Tibial artery (tissue), 4 donors: ENCODE results near the gene SF1.
"Not testable (repeated sequence)": the region's sequence is repeated elsewhere in the genome, so short reads cannot be mapped to it uniquely, and the experiment has no call there.

Experiments used
- DNase-seq, 2 donors: peaks; one replicate each; pipeline ENCODE4 v3.0.0-alpha.2; 2019
- H3K27ac ChIP-seq, 2 donors: fragments of 200-600 bp; sonication (generic) in 1 of 2; 1 replicate in 1 of 2; 2 replicates in 1 of 2; pipeline ENCODE4 v1.5.1; 2018 to 2019; ENCODE audit warnings: mild to moderate bottlenecking in 1 of 2
- H3K27me3 ChIP-seq, 2 donors: fragments of 200-600 bp; sonication (generic) in 1 of 2; one replicate each; pipeline versions ENCODE4 v1.5.1 to v1.6.0; 2016 to 2019
- H3K36me3 ChIP-seq, 3 donors: fragments of 200-600 bp; sonication (generic) in 2 of 3; one replicate each; pipeline ENCODE4 v1.5.1; 2016 to 2019; ENCODE audit warnings: mild to moderate bottlenecking in 2 of 3
- H3K4me1 ChIP-seq, 4 donors: fragments of 200-600 bp; sonication (generic) in 2 of 4; 1 replicate in 3 of 4; 2 replicates in 1 of 4; pipeline ENCODE4 v1.5.1; 2016 to 2019
- H3K4me3 ChIP-seq, 2 donors: fragments of 200-600 bp; sonication (generic) in 1 of 2; 1 replicate in 1 of 2; 2 replicates in 1 of 2; pipeline ENCODE4 v1.5.1; 2018 to 2019; ENCODE audit warnings: mild to moderate bottlenecking in 2 of 2
- H3K9me3 ChIP-seq, 3 donors: fragments of 200-600 bp; sonication (generic) in 1 of 3; one replicate each; pipeline ENCODE4 v1.5.1; 2016 to 2019
- CTCF ChIP-seq, 2 experiments: fragments of 200-600 bp in 1 of 2; fragments of 450-650 bp in 1 of 2; IDR thresholded peaks; one replicate each; pipeline ENCODE4 v1.5.1; 2017 to 2019; ENCODE audit warnings: antibody characterized with exemption in 2 of 2, mild to moderate bottlenecking in 1 of 2, moderate library complexity in 1 of 2
- intact Hi-C: fragments of 100-400 bp; cut with DNase I; formaldehyde crosslinking; loops from one replicate; pipeline ENCODE4 v1.15.0; 2023; ENCODE audit warnings: low total_unique reads

SF1 gene

GRCh38 chr11:64817476-64817875, 39.1 kb upstream of the SF1 start:
- no peaks in the 10 kb centered on the region for H3K27me3 ChIP-seq
- no peak for DNase-seq
- no peak overlapping the region for H3K4me3 ChIP-seq
- H3K4me1 ChIP-seq: no peaks in the 10 kb centered on the region
- intact Hi-C loops: no loop called here
- H3K27ac ChIP-seq: no peak overlapping the region
- TF ChIP-seq CTCF (IDR thresholded peaks at IDR 0.05): no peak
- no peaks in the 10 kb centered on the region for H3K36me3 ChIP-seq
- no peaks in the 10 kb centered on the region for H3K9me3 ChIP-seq

- DNase-seq, H3K4me1 ChIP-seq, H3K9me3 ChIP-seq, H3K4me3 ChIP-seq, intact Hi-C loops, H3K27ac ChIP-seq, H3K27me3 ChIP-seq, H3K36me3 ChIP-seq: not testable (repeated sequence)
Measured at GRCh38 chr11:64815433-64815832, 37.1 kb upstream of the SF1 start.

- H3K36me3 ChIP-seq: no peaks in the 10 kb centered on the region
- intact Hi-C loops: no loop called here
- no peak overlapping the region for H3K27ac ChIP-seq
- no peaks in the 10 kb centered on the region for H3K9me3 ChIP-seq
- peaks cover 0 to 5% (median 3%) of the 10 kb centered on the region in 4 donors for H3K4me1 ChIP-seq
- no peaks in the 10 kb centered on the region for H3K27me3 ChIP-seq
- no peak overlapping the region for H3K4me3 ChIP-seq
- TF ChIP-seq CTCF (IDR thresholded peaks at IDR 0.05): no peak
- no peak for DNase-seq
Measured at GRCh38 chr11:64814712-64815187, 36.4 kb upstream of the SF1 start.

GRCh38 chr11:64813826-64814225, 35.5 kb upstream of the SF1 start:
- Histone ChIP-seq H3K27ac (no peak overlapping the region), H3K4me3 (no peak overlapping the region), H3K36me3 (no peaks in the 10 kb centered on the region), H3K9me3 (no peaks in the 10 kb centered on the region), H3K4me1 (peaks cover 0 to 14% (median 9%) of the 10 kb centered on the region in 4 donors), H3K27me3 (no peaks in the 10 kb centered on the region)
- DNase-seq: no peak
- intact Hi-C loops: no loop called here
- no peak for TF ChIP-seq CTCF (IDR thresholded peaks at IDR 0.05)

- DNase-seq: peak in 1 of 2 donors; percentile 29
- H3K27me3 ChIP-seq: no peaks in the 10 kb centered on the region
- peaks cover 0 to 17% (median 9%) of the 10 kb centered on the region in 4 donors for H3K4me1 ChIP-seq
- H3K9me3 ChIP-seq: no peaks in the 10 kb centered on the region
- TF ChIP-seq CTCF (IDR thresholded peaks at IDR 0.05): no peak
- intact Hi-C loops: no loop called here
- H3K27ac ChIP-seq: peak overlapping the region; percentile 70 to 86
- H3K4me3 ChIP-seq: peak overlapping the region; percentile 86 to 96
- peaks cover 0 to 21% (median 7%) of the 10 kb centered on the region in 3 donors for H3K36me3 ChIP-seq
Measured at GRCh38 chr11:64810891-64811272, 32.5 kb upstream of the SF1 start.

GRCh38 chr11:64810271-64810890, 32.0 kb upstream of the SF1 start, which contains the start of gene MEN1:
Gene MEN1, minus strand, starts transcription at chr11:64810551. Its CDS starts 442 bp downstream, at chr11:64810109.
- H3K36me3 ChIP-seq: peaks cover 0 to 26% (median 12%) of the 10 kb centered on the region in 3 donors
- intact Hi-C loops: no loop called here

More at GRCh38 chr11:64810271-64810890, 32.0 kb upstream of the SF1 start, which contains the start of gene MEN1:
- DNase-seq: peak; percentile 97 to 99
- Histone ChIP-seq H3K4me1 (peaks cover 0 to 17% (median 9%) of the 10 kb centered on the region in 4 donors), H3K4me3 (peak within 1 kb of the TSS; percentile 86 to 96), H3K27ac (peak within 1 kb of the TSS; percentile 70 to 86), H3K27me3 (no peaks in the 10 kb centered on the region), H3K9me3 (no peaks in the 10 kb centered on the region)
- TF ChIP-seq CTCF (IDR thresholded peaks at IDR 0.05): no peak
